Kasumi-1 (cell line): ENCODE data around the gene SOS2.
"Not testable (repeated sequence)": the region's sequence is repeated elsewhere in the genome, so short reads cannot be mapped to it uniquely, and the experiment has no call there.

Source experiments
- DNase-seq, 2 experiments: peaks; one replicate each; lab custom pipeline; 2025; lab: John Stamatoyannopoulos, UW

Gene SOS2

DNA sequence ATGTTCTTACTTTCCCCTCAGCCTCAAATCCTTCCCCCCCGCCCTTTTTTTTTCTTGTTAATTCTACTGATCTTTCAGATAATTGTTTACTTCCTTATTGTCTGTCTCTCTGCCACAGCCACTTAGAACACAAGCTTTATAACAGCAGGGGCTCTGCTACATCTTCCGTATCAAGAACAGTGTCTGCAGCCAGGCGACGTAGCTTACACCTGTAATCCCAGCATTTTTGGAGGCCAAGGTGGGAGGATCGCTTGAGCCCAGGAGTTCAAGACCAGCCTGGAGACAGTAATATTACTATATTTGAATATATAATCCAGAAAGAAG, 5.4 kb downstream of the SOS2 start:
- no peak for DNase-seq

DNA sequence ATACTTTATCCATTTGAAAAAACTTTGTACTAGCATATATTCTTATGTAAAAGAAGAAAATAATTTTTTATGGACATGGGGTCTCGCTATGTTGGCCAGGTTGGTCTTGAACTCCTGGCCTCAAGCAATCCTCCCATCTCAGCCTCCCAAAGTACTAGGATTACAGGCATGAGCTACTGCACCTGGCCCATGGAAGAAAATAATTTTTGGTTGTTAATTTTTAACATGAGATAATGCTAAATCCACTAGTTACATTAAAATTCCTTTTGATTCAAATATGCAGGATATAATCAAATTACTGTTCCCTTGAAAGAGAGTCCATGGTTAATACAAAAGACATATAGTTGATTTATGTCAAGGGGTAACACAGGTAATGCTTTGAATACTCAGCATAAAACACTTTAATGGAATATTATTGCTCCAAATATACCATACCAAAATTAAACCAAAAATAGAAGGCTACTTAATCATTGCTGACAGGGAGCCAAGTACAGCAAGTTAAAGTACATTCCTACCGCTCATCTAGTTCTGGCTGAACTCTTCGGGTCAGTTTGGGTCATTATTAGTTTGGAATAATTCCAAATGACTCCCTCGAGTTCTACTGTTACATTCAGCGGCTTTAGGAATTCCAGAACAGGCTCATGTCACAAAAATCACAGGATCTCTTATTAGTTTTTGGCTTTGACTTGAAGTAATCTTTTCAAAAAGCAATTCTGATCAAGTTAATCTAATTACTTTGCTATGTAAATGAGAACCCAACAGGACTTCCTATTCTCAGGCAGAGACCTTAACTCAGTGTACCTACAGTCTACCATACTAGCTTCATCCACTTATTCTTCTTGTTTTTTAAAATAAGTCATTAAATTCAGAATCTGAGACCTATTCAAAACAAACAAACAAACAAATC, 6.1 kb downstream of the SOS2 start:
- DNase-seq = no peak

DNA sequence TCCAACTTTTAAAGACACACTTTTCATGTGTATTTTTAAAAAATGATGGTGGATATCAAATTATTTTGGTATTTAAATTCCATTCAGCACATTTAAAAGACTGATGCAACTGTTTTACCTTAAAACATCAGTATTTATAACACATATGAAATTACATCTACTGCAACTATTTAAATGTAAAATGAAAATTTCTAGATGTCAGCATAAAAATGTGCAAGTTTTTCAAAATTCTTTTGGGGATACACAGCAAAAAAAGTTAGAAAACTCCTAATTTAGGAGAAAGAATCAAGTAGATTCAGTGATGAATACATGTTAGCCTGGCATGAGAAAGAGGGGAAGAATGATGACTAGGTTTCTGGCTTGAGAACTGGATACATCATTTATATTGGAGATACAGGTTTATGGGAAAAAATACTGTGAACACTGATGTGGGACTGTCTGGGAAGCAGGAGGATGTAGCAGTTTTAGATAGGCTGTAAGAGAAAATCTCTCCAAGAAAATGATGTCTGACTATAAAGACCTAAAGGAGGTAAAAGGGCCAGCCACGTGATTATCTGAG, 9.2 kb downstream of the SOS2 start:
- no peak for DNase-seq

DNA sequence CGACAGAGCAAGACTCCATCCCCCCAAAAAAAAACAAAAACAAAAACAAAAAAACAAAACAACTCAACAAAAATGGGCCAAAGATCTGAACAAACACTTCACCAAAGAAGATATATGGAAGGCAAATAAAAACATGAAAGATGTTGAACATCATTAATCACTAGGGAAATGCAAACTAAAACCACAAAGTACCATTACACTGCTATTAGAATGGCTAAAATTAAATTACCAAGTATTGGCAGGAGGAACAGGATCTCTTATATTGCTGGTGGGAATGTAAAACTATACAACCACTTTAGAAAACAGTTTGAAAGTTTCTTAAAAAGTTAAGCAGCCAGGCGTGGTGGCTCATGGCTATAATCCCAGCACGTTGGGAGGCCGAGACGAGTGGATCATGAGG, 12.9 kb downstream of the SOS2 start:
- DNase-seq = no peak

DNA sequence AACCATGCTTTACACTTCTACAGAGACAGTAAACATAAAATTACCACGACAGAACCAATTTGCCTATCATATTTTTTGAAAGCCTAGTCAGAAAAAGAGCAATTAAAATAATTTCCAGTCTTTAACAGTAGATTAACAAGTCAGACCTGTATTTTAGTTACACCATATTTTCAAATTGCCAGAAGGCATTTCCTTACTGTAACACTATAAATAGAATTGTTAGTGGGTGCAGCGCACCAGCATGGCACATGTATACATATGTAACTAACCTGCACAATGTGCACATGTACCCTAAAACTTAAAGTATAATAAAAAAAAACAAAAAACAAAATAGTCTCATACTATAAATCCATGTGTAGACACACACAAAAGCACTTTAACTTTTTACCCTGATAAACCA, 16.0 kb downstream of the SOS2 start:
- no peak for DNase-seq

DNA sequence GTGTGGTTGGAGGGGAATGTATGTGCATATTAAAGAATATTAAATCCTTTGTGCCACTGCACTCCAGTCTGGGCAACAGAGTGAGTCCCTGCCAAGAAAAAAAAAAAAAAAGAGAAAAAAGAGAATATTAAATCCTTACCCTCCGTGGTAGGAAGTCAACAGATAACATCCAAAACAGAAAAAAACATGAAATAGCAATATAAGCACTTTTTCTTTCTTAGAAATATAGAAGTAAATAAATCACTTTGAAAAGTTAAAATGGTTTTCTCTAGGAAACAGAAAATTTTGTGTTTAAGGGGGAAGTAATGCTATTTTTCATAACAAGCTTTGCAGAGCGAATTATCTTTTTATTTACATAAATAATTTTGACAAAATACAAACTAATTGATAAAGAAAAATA, 17.6 kb downstream of the SOS2 start:
- no peak for DNase-seq

DNA sequence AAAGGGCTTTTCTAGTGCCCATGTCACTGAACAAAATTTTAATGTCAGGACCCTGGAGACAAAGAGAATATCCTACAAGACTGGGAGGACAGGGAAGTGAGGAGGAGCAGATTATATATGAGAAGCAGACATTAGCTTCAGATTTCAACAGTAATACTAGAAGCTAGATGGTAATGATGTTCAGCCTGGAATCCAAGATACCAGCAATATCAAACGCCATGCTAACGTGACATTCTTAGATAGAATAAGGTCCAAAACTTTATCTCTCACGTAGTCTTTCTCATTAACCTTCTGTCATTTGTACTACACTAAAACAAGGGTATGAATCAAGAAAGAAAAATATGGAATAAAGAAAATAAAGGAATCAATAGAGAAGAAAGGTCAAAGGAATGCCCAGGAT, 18.7 kb downstream of the SOS2 start:
- no peak for DNase-seq

DNA sequence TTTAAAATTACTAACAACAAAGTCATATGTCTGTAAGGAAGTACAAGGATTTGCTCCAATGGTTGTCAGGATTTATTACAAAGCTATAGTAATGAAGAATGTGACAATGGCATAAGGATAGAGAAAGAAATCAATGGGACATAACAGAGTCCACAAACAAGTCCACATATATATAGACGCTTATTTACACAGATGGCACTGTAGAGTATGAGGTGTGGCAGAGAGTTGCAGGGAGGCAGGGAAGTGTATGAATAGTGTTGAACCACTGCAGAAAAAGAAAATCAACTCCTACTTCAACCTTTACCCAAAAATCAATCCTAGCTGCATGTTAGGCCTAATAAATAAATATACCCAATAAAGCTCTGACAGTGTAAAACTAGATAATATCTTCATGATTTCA, 21.3 kb downstream of the SOS2 start:
- no peak for DNase-seq

DNA sequence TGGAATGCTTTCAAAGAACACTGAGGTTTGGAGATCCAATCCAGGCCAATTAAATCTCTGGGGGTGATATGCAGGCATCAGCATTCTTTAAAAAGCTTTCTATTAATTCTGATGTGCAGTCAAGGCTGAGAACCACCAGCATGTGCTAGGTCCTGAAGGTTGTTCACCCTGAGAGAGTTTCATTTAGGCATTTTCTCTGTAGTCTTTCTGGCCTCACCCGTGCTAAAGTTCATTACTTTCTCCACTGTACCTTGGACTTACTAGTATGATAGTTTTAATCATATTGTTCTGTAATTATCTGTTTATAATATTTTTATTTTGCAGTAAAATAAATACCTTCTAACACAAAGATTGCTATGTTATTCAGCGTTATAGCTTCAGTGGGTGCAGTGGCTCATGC, 32.9 kb downstream of the SOS2 start:
- DNase-seq = no peak

DNA sequence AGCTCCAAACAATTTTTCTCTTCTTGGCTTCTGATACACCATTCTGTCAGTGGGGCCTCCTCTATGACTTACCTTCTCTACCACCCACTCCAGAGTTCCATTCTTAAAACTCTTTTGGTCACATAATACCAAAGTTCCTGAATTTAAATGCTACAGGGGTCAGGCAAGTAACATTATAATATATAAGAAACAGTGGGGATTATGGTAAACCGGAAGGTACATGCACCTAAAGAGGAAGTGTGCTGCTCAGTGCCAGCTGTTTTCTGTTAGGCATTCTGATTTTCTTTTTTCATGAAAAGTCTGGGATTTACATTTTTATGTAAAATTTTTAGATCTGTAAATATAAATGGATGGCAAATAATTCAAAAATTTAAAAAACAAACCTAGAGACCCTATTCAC, 39.9 kb downstream of the SOS2 start:
- peak; percentile 1 to 9 for DNase-seq

DNA sequence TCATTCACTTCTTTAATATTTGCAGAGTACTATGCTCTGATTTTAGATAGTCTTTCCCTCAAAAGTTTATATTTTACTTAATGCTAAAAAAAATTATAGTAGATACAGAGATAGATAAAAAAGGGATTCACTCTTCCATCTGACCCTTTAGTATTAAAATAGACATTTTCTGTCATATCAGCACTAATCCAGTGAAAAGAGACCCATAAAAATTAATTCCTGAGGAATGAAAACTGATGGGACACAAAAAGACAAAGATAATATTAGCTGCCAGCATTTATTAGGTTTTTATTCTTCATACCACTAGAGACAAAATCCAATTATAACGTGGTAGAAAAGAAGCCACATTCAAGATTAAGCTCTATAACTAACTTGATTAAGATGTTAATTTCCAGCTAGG, 45.3 kb downstream of the SOS2 start:
- DNase-seq = no peak

DNA sequence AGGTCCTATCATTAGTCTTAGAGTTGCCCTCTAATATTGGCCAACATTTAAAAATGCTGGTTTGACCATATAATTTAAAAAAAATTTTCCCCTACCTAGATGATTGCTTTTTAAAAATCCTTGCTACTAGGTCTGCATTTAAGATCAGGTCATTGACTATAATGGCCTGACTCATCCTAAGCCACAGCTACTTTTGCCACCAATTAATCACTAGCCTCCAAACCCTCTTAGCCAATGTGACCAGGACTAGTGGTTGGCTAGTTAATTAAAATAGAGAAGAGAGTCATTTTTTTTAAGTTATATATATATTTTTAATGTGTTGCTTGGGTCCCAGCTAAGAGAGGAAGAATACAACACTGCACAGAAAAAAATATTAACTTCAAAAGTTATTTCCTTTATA, 57.5 kb downstream of the SOS2 start:
- no peak for DNase-seq

DNA sequence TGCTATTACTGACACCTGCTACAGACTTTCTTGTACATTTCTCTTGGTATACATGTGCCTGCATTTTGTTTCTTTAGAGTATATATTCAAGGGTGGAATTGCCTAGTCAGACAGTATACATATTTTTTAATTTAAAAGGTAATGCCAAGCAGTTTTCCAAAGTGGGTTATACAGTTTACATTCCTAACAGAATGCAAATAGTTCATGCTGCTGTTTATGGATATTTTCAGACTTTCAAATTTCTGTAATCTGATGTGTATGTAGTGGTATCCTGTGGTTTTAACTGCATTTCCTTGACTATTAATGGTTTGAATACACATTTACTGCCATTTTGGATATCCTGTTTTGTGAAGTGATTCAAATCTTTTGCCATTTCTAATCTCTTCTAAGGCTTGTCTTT, 59.5 kb downstream of the SOS2 start:
- DNase-seq = no peak

DNA sequence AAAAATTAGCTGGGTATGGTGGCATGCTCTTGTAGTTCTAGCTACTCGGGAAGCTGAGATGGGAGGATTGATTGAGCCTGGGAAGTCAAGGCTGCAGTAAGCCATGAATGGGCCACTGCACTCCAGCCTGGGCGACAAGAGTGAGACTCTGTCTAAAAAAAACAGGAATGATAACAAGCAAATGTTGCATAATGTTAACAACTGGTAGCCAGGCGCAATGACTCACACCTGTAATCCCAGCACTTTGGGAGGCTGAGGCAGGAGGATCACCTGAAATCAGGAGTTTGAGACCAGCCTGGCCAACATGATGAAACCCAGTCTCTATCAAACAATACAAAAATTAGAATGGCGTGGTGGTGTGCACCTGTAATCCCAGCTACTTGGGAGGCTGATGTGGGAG, 64.0 kb downstream of the SOS2 start:
- not testable (repeated sequence) for DNase-seq

DNA sequence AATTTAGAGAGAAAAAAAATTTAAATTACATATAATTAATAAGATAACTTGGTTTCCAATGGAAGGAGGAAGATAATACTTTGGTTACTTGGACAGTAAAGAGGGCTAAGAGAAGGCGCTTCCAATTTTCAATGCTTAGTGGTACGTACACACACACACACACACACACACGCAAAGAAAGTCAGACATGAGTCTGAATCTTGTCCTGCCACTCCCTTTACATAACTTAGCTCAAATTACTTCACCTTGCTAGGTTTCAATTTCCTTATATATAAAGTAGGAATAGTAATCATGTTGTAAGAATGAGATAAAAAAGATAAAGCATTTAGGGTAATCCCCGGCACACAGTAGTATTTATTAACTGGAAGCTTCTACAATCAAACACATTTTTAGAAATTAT, 75.3 kb downstream of the SOS2 start:
- DNase-seq = no peak

DNA sequence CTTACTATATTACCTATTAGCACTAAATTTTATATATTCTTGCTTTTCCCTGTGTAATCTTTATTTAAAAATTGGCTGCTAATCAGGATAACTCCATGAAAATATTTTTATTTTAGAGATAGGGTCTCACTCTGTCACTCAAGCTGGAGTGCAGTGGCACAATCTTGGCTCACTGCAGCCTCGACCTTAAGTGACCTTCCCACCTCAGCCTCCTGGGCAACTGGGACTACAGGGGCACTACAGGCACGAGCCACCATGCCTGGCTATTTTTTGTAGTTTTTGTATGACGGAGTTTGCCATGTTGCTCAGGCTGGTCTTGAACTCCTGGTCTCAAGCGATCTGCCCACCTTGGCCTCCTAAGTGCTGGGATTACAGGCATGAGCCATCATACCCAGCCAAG, 82.6 kb downstream of the SOS2 start:
- no peak for DNase-seq

DNA sequence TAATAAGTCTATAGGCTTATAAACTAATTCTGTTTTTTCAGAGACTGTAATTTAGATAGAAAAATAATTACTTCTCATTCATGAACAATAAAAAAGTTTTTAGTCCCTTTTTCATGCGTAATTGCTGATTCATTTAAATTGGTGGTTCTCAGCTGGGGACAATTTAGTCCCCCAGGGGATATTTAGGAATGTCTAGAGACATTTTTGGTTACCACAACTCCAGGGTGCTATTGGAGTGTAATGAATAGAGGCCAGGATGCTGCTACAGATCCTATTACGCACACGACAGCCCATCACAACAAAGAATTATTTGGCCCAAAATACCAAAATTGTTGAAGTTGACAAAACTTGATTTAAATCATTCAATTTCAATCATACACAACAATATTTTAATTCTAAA, 92.2 kb downstream of the SOS2 start:
- no peak for DNase-seq

DNA sequence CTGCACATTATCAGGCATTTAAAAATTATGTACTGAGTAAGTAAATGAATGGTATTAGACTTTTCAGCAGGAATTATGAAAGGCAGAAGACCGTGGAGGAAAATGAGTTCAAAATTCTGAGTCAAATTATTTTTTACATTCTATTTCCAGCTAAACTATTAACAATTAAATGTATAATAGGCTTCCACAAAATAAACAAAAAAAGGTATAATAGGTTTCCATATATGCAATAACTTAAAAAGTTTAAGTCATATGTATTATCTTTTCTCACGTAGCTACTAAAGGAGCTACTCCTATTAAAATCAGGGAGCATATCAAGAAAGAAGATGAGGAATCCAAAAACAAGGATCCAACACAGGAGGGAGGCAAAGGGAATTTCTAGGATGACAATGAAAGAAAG, 103.6 kb downstream of the SOS2 start:
- DNase-seq = no peak

DNA sequence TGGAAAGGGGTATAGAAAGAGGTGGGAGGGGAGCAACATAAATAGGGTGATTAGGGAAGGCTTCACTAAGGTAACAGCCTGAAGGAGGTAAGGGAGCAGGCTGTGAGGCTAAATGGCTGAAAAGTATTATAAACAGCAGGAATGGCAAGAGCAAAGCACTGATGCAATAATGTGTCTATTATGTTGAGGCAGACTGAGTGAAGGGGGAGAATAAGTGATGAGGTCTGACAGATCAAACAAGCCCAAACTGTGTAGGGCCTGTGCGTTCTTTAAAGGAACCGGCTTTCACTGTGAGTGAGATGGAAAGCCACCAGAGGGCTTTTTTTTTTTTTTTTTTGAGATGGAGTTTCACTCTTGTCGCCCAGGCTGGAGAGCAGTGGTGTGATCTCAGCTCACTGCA, 108.3 kb downstream of the SOS2 start:
- no peak for DNase-seq

DNA sequence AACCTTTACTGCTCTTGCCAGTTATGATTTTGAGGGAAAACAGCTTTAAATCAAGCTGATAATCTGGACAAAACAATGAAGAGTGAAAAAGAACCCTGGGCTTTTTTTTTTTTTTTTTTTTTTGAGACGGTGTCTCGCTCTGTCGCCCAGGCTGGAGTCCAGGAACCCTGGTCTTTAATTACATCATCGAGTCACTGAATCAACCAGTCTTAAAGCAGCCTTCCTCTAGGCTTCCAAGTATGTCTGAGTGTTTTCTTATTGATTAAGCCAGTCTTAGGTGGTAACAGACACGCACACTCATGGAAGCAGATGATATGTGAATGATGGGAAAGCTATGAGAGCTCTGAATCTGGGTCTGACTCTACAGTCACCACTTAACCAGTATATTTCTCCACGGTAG, 109.1 kb downstream of the SOS2 start:
- DNase-seq = no peak

DNA sequence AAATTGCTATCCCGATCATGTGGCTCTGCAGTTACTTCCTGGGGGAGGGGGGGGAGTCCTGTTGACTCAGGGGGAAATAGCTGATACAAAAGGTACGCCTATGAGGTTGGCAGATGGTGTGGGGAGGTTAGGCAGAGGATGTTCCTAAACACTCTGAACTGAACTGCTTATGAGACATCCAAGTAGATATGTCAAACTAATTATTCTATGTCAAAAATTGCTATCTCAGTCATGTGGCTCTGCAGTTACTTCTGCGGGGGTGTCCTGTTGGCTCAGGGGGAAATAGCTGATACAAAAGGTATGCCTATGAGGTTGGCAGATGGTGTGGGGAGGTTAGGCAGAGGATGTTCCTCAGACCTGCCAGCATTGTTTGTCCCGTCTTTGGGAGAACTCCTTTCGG, 109.9 kb downstream of the SOS2 start:
- no peak for DNase-seq

DNA sequence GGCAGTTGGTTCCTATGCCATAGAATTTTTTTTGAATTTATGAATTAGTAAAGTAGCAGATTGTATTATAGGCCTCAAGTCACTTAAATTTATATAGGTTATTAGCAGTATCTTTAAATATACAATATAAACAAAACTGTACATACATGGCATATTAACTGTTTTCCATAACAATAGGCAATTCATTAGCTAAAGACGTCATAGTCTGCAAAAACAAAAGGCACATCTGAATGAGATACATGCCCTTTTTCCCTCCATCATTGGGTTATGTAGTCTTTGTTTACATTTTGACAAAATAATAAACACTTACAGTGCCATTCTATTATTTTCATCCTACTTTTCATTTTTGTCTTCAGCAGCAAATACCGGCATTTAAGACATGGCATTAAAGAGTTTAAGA, 113.9 kb downstream of the SOS2 start:
- DNase-seq = no peak

DNA sequence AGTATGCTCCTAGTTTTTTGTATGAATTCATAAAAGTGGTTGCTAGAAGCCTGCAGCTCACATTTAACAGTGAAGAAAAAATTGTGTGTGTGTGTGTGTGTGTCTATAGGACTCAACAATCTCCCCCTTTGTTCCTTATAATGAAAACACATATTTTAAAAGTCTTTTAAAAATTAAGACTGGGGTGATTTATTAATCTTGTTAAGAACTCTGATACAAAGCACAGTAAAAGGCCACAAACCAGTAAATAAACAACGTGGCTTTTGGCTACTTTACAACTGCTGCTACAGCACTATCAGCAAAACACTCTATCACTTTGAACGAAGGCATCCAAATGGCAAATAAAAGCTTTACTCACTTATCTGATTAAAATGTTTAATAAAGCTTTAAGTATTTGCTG, 114.4 kb downstream of the SOS2 start:
- DNase-seq = no peak
